Activated CD4-positive, alpha-beta T cell treated with anti-CD3 and anti-CD28 coated beads, Interleukin-2, amount 50 U/mL, for 4 hours (primary cell): ENCODE data around the gene CACNB4.

Experiments
- DNase-seq, 2 experiments: peaks; one replicate each; pipeline ENCODE4 v3.0.0-alpha.2; 2020

Gene CACNB4

GRCh38 chr2:152086231-152086630, 12.6 kb downstream of the CACNB4 start:
- no peak for DNase-seq

- no peak for DNase-seq
These were observed 14.8 kb downstream of the CACNB4 start for GRCh38 chr2:152084076-152084475.

GRCh38 chr2:152083202-152083875, 15.5 kb downstream of the CACNB4 start:
- DNase-seq = no peak

GRCh38 chr2:152078662-152079061, 20.2 kb downstream of the CACNB4 start:
- DNase-seq = no peak

- DNase-seq = no peak
These were observed 20.8 kb downstream of the CACNB4 start for GRCh38 chr2:152078023-152078422.

- no peak for DNase-seq
These were observed 23.3 kb downstream of the CACNB4 start for GRCh38 chr2:152075461-152076050.

GRCh38 chr2:152072011-152072410, 26.8 kb downstream of the CACNB4 start:
- no peak for DNase-seq

DNA sequence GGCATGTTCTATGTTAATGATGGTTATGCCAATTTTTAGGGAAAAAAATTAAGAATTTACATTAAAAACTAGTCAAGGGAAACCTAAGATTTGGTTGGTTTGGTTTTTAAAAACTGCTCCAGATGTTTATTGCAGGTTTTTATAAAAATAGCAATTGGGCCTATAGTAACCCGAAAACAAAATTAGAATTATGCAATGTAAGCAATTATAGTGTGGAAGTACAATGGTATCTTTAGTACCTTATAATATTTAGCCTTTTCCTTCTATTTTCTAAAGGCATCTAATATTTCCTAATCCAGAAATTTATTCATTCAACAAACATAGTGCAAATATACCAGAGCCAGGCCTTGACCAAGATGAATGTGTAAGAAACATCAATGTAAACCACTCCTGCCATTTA, 27.3 kb downstream of the CACNB4 start:
- DNase-seq = no peak

GRCh38 chr2:152071092-152071491, 27.8 kb downstream of the CACNB4 start:
- DNase-seq = no peak

- DNase-seq = no peak
These were observed 30.6 kb downstream of the CACNB4 start for GRCh38 chr2:152068226-152068625.

DNA sequence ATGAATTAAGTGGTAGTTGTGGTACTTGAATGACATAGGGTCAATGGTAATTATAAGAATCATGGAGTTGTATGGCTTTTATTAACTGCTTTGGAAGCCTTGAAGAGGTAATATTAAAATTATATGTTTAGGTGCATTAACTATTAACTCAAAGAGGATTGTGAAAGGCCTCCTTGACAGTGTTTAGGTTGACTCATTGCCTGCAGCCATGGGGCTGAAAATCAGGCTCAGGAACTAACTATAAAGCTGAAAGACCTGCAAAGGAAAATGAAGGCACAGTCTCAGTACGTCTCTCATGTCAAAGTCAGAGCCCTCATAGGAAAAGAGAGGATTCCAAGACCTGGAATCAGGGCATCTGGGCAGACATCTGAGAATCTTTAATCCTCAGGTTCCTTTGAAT, 31.0 kb downstream of the CACNB4 start:
- no peak for DNase-seq

GRCh38 chr2:152065945-152066344, 32.9 kb downstream of the CACNB4 start:
- DNase-seq = no peak

DNA sequence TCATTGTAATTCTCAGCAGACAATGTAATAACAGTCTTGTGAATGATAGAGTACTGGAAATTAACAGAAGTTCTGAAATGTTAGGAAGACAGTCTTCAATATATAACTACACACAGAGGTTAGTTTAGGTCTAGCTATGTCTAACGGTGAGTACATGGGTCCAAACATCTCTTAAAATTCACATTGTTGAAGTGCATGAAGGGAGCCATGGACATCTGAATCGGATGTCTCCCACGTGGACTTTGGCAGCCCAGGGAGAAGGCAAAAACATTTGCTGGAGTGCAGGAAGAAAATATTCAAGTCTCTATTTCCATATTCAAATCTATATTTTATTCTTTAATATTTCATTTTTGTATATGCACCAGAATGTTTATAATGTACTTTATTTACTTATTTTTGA, 34.8 kb downstream of the CACNB4 start:
- DNase-seq = no peak

DNA sequence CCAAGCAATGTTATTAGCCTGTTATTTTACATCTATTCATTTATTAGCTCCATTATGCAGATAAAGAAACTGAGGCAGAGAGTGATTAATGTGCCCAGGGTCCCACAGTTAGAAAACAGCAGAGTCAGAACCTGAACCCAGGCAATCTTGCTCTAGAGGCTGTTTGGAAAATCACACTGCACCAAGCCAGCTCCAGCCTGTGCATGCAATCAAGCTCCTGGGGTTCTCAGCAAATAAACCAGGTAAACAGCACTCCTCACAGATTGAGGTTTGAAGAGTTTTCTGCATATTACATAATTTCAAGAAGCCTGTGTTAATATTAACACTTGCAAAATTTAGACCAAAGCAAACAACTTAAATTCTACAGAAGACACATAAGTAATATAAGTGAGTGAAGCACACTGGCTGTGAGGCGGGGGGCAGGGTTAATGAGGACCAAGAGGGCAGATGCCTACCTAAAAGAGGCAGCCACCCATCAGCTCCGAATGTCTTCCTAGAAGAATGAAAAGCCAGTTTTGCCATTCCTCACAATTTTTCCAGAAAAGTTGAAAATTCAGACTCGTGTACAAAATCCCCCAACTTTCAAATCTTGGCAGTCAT, 35.4 kb downstream of the CACNB4 start:
- DNase-seq = no peak

DNA sequence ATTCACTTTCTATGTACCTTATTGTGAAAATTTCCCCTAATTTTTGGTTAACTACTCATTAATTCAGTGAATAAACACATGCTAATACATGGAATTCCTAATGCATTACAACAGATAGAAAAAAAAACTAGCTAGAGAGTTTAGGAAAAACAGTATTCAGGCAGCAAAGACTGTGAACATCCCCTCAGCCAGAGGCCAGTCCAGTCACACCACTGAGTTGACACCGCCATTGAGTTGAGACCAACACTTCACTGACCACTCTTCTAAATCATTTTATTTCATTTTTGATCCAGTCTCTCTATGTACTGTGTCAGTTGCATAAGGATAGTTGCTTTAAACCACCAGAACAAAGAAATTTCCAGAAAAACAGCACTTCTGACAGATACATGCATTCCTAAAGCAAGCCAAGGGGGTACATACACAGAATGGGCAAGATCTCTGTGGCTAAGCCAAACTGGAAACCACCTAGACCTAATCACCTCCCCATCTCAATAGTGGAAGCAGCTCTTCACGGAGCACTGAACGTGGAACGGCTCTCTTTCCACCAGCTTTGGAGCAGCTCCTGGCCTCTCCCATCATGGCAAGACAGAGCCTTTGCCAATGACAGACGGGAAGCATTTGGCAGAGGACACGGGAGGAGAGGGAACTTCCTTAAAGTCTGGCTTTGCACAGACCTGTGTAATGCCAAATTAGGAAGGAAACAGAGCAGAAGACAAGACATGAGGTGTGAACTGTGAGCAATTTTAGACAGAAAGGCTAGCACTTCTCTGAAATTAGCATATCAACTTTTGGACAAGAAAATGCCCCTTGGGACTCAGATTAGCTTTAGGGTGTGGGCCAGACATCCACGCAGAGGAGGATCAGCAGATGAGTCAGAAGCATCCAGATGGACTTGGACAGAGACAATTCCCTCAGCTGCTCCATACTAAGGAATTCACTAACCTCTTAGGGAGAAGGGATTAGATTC, 36.4 kb downstream of the CACNB4 start:
- no peak for DNase-seq

GRCh38 chr2:152061383-152061782, 37.5 kb downstream of the CACNB4 start:
- no peak for DNase-seq

GRCh38 chr2:152058655-152059054, 40.2 kb downstream of the CACNB4 start:
- DNase-seq = no peak

DNA sequence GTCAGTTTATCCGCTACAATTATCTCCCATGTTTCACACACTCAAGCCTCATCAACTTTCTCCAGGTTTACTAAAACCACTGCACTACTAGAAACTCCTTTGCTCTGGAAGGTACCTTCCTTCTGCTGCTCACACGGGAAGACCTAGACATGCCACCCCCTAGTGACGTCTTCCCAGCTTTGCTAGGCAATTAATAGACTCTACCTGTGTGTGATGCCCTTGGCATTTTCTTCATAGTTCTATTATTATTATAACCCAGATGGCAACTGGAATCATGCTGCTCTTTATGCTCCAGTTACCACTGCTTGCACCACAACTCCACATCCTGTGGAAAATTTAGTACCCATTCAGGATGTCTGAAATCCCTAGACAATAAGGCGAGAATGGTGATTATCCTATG, 42.4 kb downstream of the CACNB4 start:
- DNase-seq = no peak

- no peak for DNase-seq
These were observed 43.3 kb downstream of the CACNB4 start for GRCh38 chr2:152055366-152056108.

DNA sequence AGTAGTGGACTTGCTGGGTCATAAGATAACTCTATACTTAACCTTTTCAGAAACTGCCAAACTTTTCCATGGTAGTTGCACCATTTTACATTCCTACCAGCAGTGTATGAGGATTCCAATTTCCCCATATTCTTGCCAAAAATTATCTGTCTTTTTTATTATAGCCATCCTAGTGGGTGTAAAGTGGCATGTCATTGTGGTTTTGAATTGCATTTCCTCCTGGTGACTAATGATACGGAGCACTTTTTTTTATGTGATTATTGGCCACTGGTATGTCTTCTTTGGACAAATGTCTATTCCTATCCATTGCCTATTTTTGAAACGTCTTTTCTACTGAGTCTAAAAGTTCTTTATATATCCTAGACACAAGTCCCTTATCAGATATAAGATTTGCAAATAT, 44.3 kb downstream of the CACNB4 start:
- DNase-seq = no peak

- DNase-seq = no peak
These were observed 47.4 kb downstream of the CACNB4 start for GRCh38 chr2:152051436-152051835.

GRCh38 chr2:152050915-152051314, 47.9 kb downstream of the CACNB4 start:
- DNase-seq = no peak

- no peak for DNase-seq
These were observed 48.5 kb downstream of the CACNB4 start for GRCh38 chr2:152050341-152050740.
